Cardiac muscle cell (in vitro differentiated cells and primary cell): ENCODE results near the gene AQP5. TPM values are rescaled to one million over a fixed set of nuclear protein-coding genes. Genes with fewer than 3 reads are reported as not detected.
A peak's percentile ranks its signal among the peaks of the same experiment; 100 is the strongest.

Experiments
- DNase-seq, 2 donors: peaks; one replicate each; pipeline versions ENCODE4 v3.0.0 to v3.0.0-alpha.2; 2010 to 2017; ENCODE audit warnings: low read depth in 1 of 2, low spot score in 1 of 2
- H3K27ac ChIP-seq: fragments of 200-600 bp; sonication (generic); 2 replicates; pipeline ENCODE4 v1.5.1; 2016
- H3K27me3 ChIP-seq: fragments of 200-600 bp; sonication (generic); 2 replicates; pipeline ENCODE4 v1.6.0; 2016; ENCODE audit warnings: control low read depth
- H3K36me3 ChIP-seq: fragments of 200-600 bp; sonication (generic); 2 replicates; pipeline ENCODE4 v1.5.1; 2016; ENCODE audit warnings: control low read depth
- H3K4me1 ChIP-seq: fragments of 200-600 bp; sonication (generic); 2 replicates; pipeline ENCODE4 v1.8.1; 2017; ENCODE audit warnings: low read depth, mild to moderate bottlenecking, mixed run types
- H3K4me3 ChIP-seq: fragments of 200-600 bp; sonication (generic); 2 replicates; pipeline ENCODE4 v1.5.1; 2016; ENCODE audit warnings: mild to moderate bottlenecking
- H3K9me3 ChIP-seq: fragments of 200-600 bp; sonication (generic); 2 replicates; pipeline ENCODE4 v1.5.1; 2017; ENCODE audit warnings: low read depth, mild to moderate bottlenecking, control low read depth
- CTCF ChIP-seq: IDR thresholded peaks from 2 replicates; pipeline ENCODE4 v1.5.1; 2012; ENCODE audit warnings: low read depth, mild to moderate bottlenecking, low read length
- polyA plus RNA-seq: library from polyadenylated mRNA; unstranded; fragments of >200 nt; fragmentation: Nextera tagmentation; extraction: Ambion mirVana; gene quantifications from 2 replicates; pipeline ENCODE4 v1.2.1, GENCODE V29; 2016
- total RNA-seq: library from RNA; depleted of rRNA; stranded (reverse); fragments of >200 nt; gene quantifications from 2 replicates; pipeline ENCODE4 v1.2.3, GENCODE V29; 2016

Gene AQP5
- total and polyA plus RNA-seq, 2 experiments from 2014 or later = 0.56 to 1.6 TPM

- Histone ChIP-seq H3K9me3 (no peaks in the 10 kb centered on the region), H3K36me3 (no peaks in the 10 kb centered on the region), H3K27ac (no peak overlapping the region), H3K4me1 (no peaks in the 10 kb centered on the region), H3K4me3 (no peak overlapping the region), H3K27me3 (peaks cover 7% of the 10 kb centered on the region)
- TF ChIP-seq CTCF = no peak
- DNase-seq = no peak
Measured at GRCh38 chr12:49944718-49945117, 17.0 kb upstream of the AQP5 start.

GRCh38 chr12:49945394-49946080 is 16.1 kb upstream of the AQP5 start:
- Histone ChIP-seq H3K36me3 (no peaks in the 10 kb centered on the region), H3K27me3 (peaks cover 7% of the 10 kb centered on the region), H3K27ac (no peak overlapping the region), H3K4me1 (no peaks in the 10 kb centered on the region), H3K9me3 (no peaks in the 10 kb centered on the region), H3K4me3 (no peak overlapping the region)
- DNase-seq = peak; percentile 79 to 86
- TF ChIP-seq CTCF = peak; percentile 96

GRCh38 chr12:49946086-49946485 is 15.6 kb upstream of the AQP5 start:
- DNase-seq = no peak
- Histone ChIP-seq H3K27ac (no peak overlapping the region), H3K36me3 (no peaks in the 10 kb centered on the region), H3K27me3 (peaks cover 7% of the 10 kb centered on the region), H3K9me3 (no peaks in the 10 kb centered on the region), H3K4me1 (no peaks in the 10 kb centered on the region), H3K4me3 (no peak overlapping the region)
- TF ChIP-seq CTCF = no peak

GRCh38 chr12:49946497-49946896 is 15.2 kb upstream of the AQP5 start:
- no peak for DNase-seq
- TF ChIP-seq CTCF = no peak
- H3K9me3 ChIP-seq = no peaks in the 10 kb centered on the region
- H3K4me3 ChIP-seq = no peak overlapping the region
- H3K36me3 ChIP-seq = no peaks in the 10 kb centered on the region
- no peaks in the 10 kb centered on the region for H3K4me1 ChIP-seq
- H3K27me3 ChIP-seq = peaks cover 7% of the 10 kb centered on the region
- H3K27ac ChIP-seq = no peak overlapping the region

GRCh38 chr12:49947593-49948226 is 14.0 kb upstream of the AQP5 start:
- no peak for DNase-seq
- TF ChIP-seq CTCF = no peak
- H3K9me3 ChIP-seq = no peaks in the 10 kb centered on the region
- H3K4me1 ChIP-seq = no peaks in the 10 kb centered on the region
- H3K27ac ChIP-seq = no peak overlapping the region
- H3K27me3 ChIP-seq = peaks cover 7% of the 10 kb centered on the region
- H3K4me3 ChIP-seq = no peak overlapping the region
- H3K36me3 ChIP-seq = no peaks in the 10 kb centered on the region
